ENCODE results near the gene ATG4C.

GRCh38 chr1:62836856-62837540, 53.1 kb downstream of the ATG4C start:
- no peak for TF ChIP-seq USF2 (IDR thresholded peaks at IDR 0.05; ENCODE audit: low read depth, low read length)
- TF ChIP-seq CTCF (conservative IDR thresholded peaks at IDR 0.05; ENCODE audit: low read depth, low read length), result no peak
- TF ChIP-seq MAFK (IDR thresholded peaks at IDR 0.05; ENCODE audit: low read depth, low read length), result no peak
- TF ChIP-seq POLR2A (IDR thresholded peaks at IDR 0.05; ENCODE audit: low read depth, low read length), result no peak
- TF ChIP-seq RFX5 (IDR thresholded peaks at IDR 0.05; ENCODE audit: low read depth, low read length), result no peak
- TF ChIP-seq BHLHE40 (IDR thresholded peaks at IDR 0.05; ENCODE audit: low read depth, low read length), result no peak
- no peak for TF ChIP-seq FOS (IDR thresholded peaks at IDR 0.05; ENCODE audit: low read depth, low read length)
- no peak for TF ChIP-seq CEBPB (IDR thresholded peaks at IDR 0.05; ENCODE audit: low read depth, low read length)
- no peak for TF ChIP-seq RCOR1 (IDR thresholded peaks at IDR 0.05; ENCODE audit: insufficient replicate concordance, low read length)

All from IMR-90 (cell line).